Right forelimb (tissue), 1 donor: ENCODE results near the gene MKNK2.
"Not testable (repeated sequence)": the region's sequence is repeated elsewhere in the genome, so short reads cannot be mapped to it uniquely, and the experiment has no call there.

Experiments used
- DNase-seq: peaks from one replicate; pipeline ENCODE4 v3.0.0-alpha.2; 2018

Gene MKNK2

DNA sequence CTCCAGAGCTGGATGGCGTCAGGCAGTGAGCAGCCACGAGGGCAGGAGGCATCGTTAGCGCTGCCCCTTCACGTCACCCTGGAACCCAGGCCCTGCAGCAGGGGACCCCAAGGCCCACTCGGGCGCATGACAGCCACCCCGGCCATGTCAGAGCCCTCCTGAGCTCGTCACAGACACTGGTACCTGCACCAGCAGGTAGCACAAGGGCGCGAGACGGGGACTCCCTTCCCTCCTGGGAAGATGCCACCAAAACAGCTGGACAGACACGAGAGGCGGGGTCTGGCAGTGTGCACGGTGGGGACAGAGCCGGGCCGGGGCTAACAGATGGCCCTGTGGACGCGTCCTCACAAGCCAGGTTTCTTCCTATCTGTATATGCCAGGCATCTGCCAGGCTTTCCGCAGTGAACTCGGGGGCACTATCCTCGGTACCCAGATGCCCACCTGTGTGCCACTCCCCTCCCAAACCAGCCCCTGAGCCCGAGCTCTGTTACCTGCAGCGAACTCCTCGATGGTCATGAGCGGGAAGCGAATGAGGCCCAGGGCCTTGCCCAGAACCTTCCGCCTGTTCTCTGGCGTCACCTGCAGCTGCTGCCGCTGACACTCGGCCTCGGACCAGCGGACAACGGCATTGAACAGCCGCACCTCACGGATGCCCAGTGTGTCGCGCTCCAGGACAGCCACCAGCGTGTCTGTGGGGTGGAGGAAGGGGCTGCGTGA lies 61.4 kb downstream of the MKNK2 start:
- DNase-seq: no peak

DNA sequence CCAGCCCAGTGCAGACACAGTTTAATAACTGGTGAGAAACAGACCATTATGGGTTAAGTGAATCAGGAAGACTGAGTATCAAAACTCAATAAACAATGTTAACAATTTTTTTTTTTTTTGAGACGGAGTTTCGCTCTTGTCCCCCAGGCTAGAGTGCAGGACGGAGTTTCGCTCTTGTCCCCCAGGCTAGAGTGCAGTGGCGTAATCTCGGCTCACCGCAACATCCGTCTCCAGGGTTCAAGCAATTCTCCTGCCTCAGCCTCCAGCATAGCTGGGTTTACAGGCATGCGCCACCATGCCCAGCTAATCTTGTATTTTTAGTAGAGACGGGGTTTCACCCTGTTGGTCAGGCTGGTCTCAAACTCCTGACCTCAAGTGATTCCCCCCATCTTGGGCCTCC lies 62.6 kb downstream of the MKNK2 start:
- not testable (repeated sequence) for DNase-seq
